ENCODE data around the gene TENM4. TPM values are rescaled to one million over a fixed set of nuclear protein-coding genes. Genes with fewer than 3 reads are reported as not detected.

The TENM4 gene
- total and polyA plus RNA-seq, 2 of the 8 experiments (the other 6 are each of a cell fraction or from before 2014, with no cell fraction given) = 3.5 to 7.2 TPM

DNA sequence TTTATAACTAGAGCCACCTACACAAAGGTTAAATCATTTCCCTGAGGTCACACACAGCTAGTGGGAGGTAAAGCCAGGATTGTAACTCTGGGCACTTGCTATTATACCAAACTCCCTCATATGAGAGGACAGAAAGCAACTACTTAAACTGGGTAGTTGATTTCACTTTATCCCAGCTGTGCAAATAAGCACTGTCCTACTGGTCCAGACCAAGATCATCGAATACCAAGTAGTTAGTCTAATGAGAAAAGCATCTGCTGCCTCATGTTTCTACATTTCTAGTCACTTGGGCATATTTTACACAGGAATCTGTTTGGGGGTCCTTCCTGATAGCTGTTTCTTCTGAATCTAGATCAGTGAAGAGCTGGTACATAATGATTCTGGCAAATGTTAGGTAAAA is 687.5 kb downstream of the TENM4 start:
- Histone ChIP-seq H4K20me1 (replicated peaks in 1 of 2; ENCODE audit: control insufficient read depth in 1 of 2, insufficient read depth in 2 of 2, low read length in 2 of 2) (no peaks in the 10 kb centered on the region), H3K79me1 (ENCODE audit: low read depth, low read length) (no peaks in the 10 kb centered on the region), H2AFZ (ENCODE audit: low read length) (no peak overlapping the region), H3K9me3 (ENCODE audit: insufficient read depth in 2 of 2, low read depth in 1 of 2, low read length in 1 of 2) (no peaks in the 10 kb centered on the region), H2AK5ac (ENCODE audit: low read depth, low read length) (no peak overlapping the region), H2BK20ac (ENCODE audit: low read length) (no peak overlapping the region), H3K4me3 (ENCODE audit: extremely low read depth in 1 of 4, insufficient read depth in 2 of 4, low read depth in 3 of 4, low read length in 4 of 4) (no peak overlapping the region), H3K9ac (replicated peaks in 1 of 4; ENCODE audit: extremely low read depth in 1 of 4, low read depth in 3 of 4, low read length in 3 of 4) (no peak overlapping the region), H4K8ac (ENCODE audit: extremely low read depth, insufficient read depth, low read length) (no peak overlapping the region), H3K4ac (replicated peaks; ENCODE audit: insufficient read length, low read depth, low read length) (no peak overlapping the region), H3K18ac (ENCODE audit: extremely low read depth, low read length) (no peak overlapping the region), H3K56ac (replicated peaks; ENCODE audit: insufficient read length, low read depth, low read length) (no peak overlapping the region), H2BK5ac (ENCODE audit: low read depth, low read length) (no peak overlapping the region), H3K79me2 (ENCODE audit: control insufficient read depth in 1 of 2, insufficient read depth in 2 of 2, low read length in 2 of 2) (no peaks in the 10 kb centered on the region), H3K4me1 (replicated peaks in 1 of 4; ENCODE audit: control insufficient read depth in 3 of 4, insufficient read depth in 4 of 4, low read length in 3 of 4) (no peaks in the 10 kb centered on the region), H2BK120ac (replicated peaks; ENCODE audit: low read depth, low read length) (no peak overlapping the region), H3K4me2 (ENCODE audit: insufficient read depth in 1 of 2, low read depth in 2 of 2, low read length in 2 of 2) (no peak overlapping the region), H3K14ac (ENCODE audit: insufficient read length) (no peak overlapping the region), H3K23ac (ENCODE audit: insufficient read length) (no peak overlapping the region), H2BK12ac (ENCODE audit: low read depth, low read length) (no peak overlapping the region), H3K23me2 (ENCODE audit: low read depth, low read length) (no peaks in the 10 kb centered on the region), H3K36me3 (ENCODE audit: control insufficient read depth in 2 of 4, insufficient read depth in 4 of 4, low read length in 3 of 4) (no peaks in the 10 kb centered on the region), H4K5ac (ENCODE audit: insufficient read length, low read depth, low read length) (no peak overlapping the region), H4K91ac (replicated peaks; ENCODE audit: insufficient read length, low read length) (no peak overlapping the region), H3K27me3 (replicated peaks in 1 of 4; ENCODE audit: control insufficient read depth in 3 of 4, extremely low read depth in 1 of 4, insufficient read depth in 3 of 4, low read length in 3 of 4) (no peaks in the 10 kb centered on the region), H2BK15ac (ENCODE audit: low read length) (no peak overlapping the region), H3K27ac (ENCODE audit: low read depth, low read length) (no peak overlapping the region)
- DNase-seq (ENCODE audit: low read depth in 1 of 2, low spot score in 2 of 2) (no peak), FAIRE-seq (no peak)
- 100% methylated on average over 1 of the region's 1 CpG; no CpG with 5 or more reads in 1 of the 2 experiments for WGBS, 2 experiments (ENCODE audit: extremely low coverage in 1 of 2, insufficient coverage in 1 of 2, insufficient read length in 1 of 2, insufficient replicate concordance in 2 of 2, low coverage in 1 of 2, low lambda C conversion rate in 2 of 2, missing lambda C conversion rate in 1 of 2)
- ChIA-PET CTCF (ENCODE audit: partially characterized antibody) (interaction anchor here (0.7 to 3.4 kb wide), 8 partner anchors 10 to 303 kb away, joined by 3 to 12 read pairs (median 5); no protein-coding TSS in a partner anchor), POLR2A (ENCODE audit: partially characterized antibody) (no interaction called here)
- TF ChIP-seq FOSL1 (IDR thresholded peaks at IDR 0.05; ENCODE audit: insufficient read depth, low read depth, low read length) = no peak
